ENCODE measurements around the gene LRTM2.
"Not testable (repeated sequence)": the region's sequence is repeated elsewhere in the genome, so short reads cannot be mapped to it uniquely, and the experiment has no call there.

Gene LRTM2

GRCh38 chr12:1815108-1815507, 5.3 kb upstream of the LRTM2 start:
- DNase-seq (ENCODE audit: low read depth in 2 of 2): no peak
- no peak overlapping the region for H3K4me3 ChIP-seq (replicated peaks in 1 of 2; ENCODE audit: low read depth in 2 of 2, low read length in 2 of 2)
- no peak for TF ChIP-seq CTCF (IDR thresholded peaks at IDR 0.05; ENCODE audit: low read depth, low read length)

GRCh38 chr12:1815814-1816729, 4.3 kb upstream of the LRTM2 start:
- DNase-seq (ENCODE audit: low read depth in 2 of 2): no peak

GRCh38 chr12:1816730-1817348, 3.5 kb upstream of the LRTM2 start:
- no peak for TF ChIP-seq CTCF (IDR thresholded peaks at IDR 0.05; ENCODE audit: low read depth, low read length)
- DNase-seq (ENCODE audit: low read depth in 2 of 2): no peak
- no peak overlapping the region for H3K4me3 ChIP-seq (replicated peaks in 1 of 2; ENCODE audit: low read depth in 2 of 2, low read length in 2 of 2)

More at GRCh38 chr12:1815814-1816729, 4.3 kb upstream of the LRTM2 start:
- no peak overlapping the region for H3K4me3 ChIP-seq (replicated peaks in 1 of 2; ENCODE audit: low read depth in 2 of 2, low read length in 2 of 2)
- TF ChIP-seq CTCF (IDR thresholded peaks at IDR 0.05; ENCODE audit: low read depth, low read length): no peak

- not testable (repeated sequence) for DNase-seq (ENCODE audit: low read depth in 2 of 2); H3K4me3 ChIP-seq (replicated peaks in 1 of 2; ENCODE audit: low read depth in 2 of 2, low read length in 2 of 2)
These were observed 2.4 kb upstream of the LRTM2 start for GRCh38 chr12:1817928-1818327.

GRCh38 chr12:1819050-1819449, 1.3 kb upstream of the LRTM2 start:
- no peak for TF ChIP-seq CTCF (IDR thresholded peaks at IDR 0.05; ENCODE audit: low read depth, low read length)
- no peak overlapping the region for H3K4me3 ChIP-seq (replicated peaks in 1 of 2; ENCODE audit: low read depth in 2 of 2, low read length in 2 of 2)
- DNase-seq (ENCODE audit: low read depth in 2 of 2): no peak

- no peak overlapping the region for H3K4me3 ChIP-seq (replicated peaks in 1 of 2; ENCODE audit: low read depth in 2 of 2, low read length in 2 of 2)
- no peak for DNase-seq (ENCODE audit: low read depth in 2 of 2)
- no peak for TF ChIP-seq CTCF (IDR thresholded peaks at IDR 0.05; ENCODE audit: low read depth, low read length)
These were observed 794 bp upstream of the LRTM2 start for GRCh38 chr12:1819571-1819970.

GRCh38 chr12:1820896-1821291, 529 bp downstream of the LRTM2 start:
- H3K4me3 ChIP-seq (replicated peaks in 1 of 2; ENCODE audit: low read depth in 2 of 2, low read length in 2 of 2): no peak overlapping the region
- no peak for DNase-seq (ENCODE audit: low read depth in 2 of 2)
- TF ChIP-seq CTCF (IDR thresholded peaks at IDR 0.05; ENCODE audit: low read depth, low read length): no peak

All from cardiac fibroblast (primary cell).